GM21381 (cell line): ENCODE results near the gene ADGRV1.
"Not testable (repeated sequence)": the region's sequence is repeated elsewhere in the genome, so short reads cannot be mapped to it uniquely, and the experiment has no call there.

Experiments
- ATAC-seq: cut with Tn5 transposase; IDR thresholded peaks from one replicate; pipeline ENCODE4 v1.9.1; 2021; ENCODE audit warnings: mild to moderate bottlenecking, moderate library complexity; ENCODE audit not compliant: unreplicated experiment

Gene ADGRV1

GRCh38 chr5:91022518-91022917, 463.9 kb downstream of the ADGRV1 start:
- no peak for ATAC-seq

DNA sequence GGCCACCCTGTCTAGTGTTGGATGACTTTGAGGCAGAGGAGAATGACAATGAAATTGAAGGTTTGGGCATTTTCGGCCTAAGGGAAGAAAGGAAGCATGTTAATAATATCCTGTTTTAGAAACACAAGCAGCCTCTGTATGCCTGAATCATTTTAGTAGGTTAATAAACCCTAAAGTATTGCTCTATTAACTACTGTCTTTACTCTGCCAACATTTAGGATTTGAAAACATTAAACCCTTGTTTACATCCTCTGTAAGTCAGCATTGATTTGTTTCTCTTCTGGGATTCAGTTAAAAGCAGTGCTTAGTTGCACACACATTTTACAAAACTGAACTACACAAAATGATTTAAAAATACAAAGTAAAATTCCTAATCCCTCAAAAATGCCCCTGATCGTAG, 465.6 kb downstream of the ADGRV1 start:
- ATAC-seq = no peak

GRCh38 chr5:91024727-91025126, 466.1 kb downstream of the ADGRV1 start:
- ATAC-seq = no peak

- ATAC-seq = no peak
Measured at GRCh38 chr5:91025449-91025848, 466.9 kb downstream of the ADGRV1 start.

DNA sequence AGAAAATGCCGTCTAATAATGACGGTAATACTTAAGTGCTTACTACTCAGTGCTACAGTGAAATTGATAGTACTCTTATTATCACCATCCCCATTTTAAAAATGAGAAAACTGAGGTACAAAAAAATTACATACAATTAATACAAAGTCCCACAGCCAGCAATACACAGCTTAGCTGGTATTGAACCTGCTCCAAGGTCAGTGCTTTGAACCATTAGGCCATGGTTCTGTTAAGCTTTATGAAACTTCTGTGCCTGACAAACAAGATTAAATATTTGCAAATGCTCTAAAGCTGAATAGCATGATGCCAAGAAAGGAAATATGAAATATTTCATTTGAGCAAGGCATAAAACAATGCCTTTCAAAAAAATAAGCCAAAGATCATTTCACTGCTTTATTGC, 467.4 kb downstream of the ADGRV1 start:
- no peak for ATAC-seq

GRCh38 chr5:91026466-91026865, 467.9 kb downstream of the ADGRV1 start:
- no peak for ATAC-seq

DNA sequence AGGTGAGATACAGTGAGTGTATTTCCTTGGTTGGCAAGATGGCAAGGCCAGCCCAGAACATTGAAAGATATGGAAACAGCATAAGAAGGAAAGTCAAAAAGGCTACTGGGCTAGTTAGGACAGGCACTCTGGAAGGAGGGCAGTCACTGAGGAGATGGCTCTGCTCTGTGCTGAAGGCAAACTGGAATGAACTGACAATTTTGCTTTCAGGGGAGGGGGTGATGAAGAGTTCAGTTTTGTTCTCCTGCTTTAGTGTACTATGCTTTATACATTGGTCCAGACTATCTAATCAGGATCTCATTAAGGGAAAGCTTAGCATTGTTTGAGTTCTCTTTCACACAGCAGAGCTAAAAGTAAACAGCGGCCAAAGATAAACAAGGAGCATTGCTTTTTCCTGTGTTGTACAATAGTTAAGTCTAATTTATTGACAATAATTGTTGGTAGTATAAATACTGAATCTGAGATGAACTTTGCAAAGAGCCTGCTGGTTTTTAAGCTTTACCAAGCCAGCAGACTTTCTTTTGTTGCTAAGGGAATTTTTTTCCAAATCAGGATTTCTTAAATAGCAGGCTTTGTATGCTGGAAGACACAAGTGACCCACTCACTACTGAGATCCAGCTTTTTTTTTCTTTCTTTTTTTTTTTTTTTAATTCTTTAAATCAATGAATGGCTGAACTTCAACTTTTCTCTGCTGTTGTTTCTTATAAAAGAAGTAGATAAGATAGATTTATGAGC, 469.0 kb downstream of the ADGRV1 start:
- ATAC-seq = no peak

- no peak for ATAC-seq
Measured at GRCh38 chr5:91028499-91028956, 469.9 kb downstream of the ADGRV1 start.

- no peak for ATAC-seq
Measured at GRCh38 chr5:91030521-91031401, 472.2 kb downstream of the ADGRV1 start.

DNA sequence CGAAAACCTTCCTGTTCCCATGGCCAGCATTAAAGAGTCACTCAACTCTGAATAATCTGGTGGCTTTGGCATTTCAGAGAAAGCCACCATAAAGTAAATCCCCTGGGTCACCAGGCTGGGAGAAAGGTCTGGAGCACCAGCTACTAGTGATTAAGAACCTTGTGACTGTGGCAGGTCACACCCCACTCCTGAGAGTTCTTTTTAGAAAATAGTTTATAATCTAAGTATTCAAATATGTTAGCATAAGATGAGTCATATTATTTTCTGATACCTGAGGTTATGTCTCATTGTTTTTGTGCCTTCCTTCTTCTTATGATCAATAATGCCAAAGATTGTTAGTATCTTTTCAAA, 472.8 kb downstream of the ADGRV1 start:
- no peak for ATAC-seq

GRCh38 chr5:91032125-91032524, 473.5 kb downstream of the ADGRV1 start:
- no peak for ATAC-seq

DNA sequence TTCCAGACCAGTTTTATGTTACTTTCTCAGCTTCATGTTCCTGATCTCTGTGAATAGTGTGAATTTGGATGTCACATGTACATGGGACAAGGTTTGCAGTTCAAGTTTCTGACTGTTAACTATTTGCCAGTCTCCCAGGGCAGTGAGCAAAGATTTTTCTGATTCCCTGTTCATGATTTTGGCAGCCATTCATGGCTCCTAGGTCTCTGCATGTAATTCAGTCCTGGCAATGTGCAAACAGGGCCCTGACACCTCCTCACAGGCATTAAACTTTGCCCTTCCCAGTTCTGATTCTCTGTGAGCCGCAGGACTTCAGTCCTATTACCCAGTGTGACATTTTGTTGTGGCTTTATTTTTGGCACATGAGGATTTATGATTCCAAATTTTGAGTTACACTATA, 474.8 kb downstream of the ADGRV1 start:
- ATAC-seq = no peak

DNA sequence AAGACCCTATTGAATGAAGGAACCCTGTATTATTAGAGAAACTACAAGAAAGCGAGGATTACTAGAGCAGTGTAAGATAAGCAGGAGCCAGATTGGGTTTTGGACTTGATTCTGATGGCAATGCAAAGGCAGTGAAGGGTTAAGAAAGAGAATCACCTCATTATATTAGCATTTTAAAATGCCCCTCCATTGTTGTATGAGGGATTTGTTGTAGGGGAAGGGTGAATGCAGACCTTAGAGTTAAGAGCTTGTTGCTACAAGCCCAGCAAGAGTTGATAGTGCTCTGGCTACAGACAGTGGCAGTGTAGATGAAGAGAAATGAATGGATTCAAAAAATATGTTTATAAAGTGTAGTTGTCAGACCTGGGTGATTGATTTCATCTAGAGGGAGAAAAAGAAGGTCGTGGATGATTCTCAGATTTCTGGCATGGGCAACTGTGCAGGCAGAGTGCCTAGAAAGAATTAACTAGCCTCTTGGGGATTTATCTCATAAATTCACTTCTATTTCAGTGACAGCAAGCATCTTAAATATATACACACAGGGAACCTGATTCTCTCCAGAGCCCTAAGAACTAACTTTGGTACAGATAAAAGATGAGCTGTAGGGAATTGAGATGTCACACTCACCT, 479.7 kb downstream of the ADGRV1 start:
- ATAC-seq = no peak

- ATAC-seq = not testable (repeated sequence)
Measured at GRCh38 chr5:91041132-91041531, 482.5 kb downstream of the ADGRV1 start.

GRCh38 chr5:91042247-91042935, 483.8 kb downstream of the ADGRV1 start:
- ATAC-seq = no peak

GRCh38 chr5:91042936-91043255, 484.3 kb downstream of the ADGRV1 start:
- ATAC-seq = no peak

DNA sequence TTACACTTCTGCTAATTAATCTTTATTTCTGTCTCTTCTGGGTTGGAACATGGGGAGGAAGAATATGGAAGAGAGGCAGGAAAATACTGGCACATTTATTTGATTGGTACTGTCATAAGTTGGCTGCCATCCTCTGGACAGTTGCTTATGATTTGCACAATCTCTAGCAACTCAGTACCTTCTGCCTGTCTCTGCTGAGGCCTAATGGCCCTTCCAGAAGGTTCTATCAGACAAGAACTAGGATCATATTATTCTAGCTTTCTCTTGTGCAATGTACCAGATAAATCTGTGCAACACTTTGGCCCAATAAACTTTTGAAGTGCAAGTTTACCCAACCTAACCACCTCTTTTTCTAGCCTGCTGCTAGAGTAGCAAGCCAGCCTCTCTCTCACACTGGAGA, 489.5 kb downstream of the ADGRV1 start:
- no peak for ATAC-seq

- no peak for ATAC-seq
Measured at GRCh38 chr5:91049112-91049511, 490.5 kb downstream of the ADGRV1 start.

- no peak for ATAC-seq
Measured at GRCh38 chr5:91049800-91050199, 491.2 kb downstream of the ADGRV1 start.

DNA sequence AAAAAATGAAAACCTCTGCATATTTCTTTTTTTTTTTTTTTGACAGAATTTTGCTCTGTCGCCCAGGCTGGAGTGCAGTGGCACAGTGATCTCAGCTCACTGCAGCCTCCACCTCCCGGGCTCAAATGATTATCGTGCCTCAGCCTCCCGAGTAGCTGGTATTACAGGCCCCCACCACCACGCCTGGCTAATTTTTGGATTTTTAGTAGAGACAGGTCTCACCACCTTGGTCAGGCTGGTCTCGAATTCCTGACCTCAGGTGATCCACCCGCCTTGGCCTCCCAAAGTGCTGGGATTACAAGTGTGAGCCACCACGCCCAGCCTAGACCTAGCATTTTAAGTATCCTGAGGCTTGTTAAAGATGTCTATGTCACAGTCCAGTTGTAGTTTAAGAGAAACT, 493.8 kb downstream of the ADGRV1 start:
- ATAC-seq = not testable (repeated sequence)
